ENCODE results near the gene EBF3.

Gene EBF3

GRCh38 chr10:129899276-129900130 lies 64.6 kb downstream of the EBF3 start:
- TF ChIP-seq ZNF274 (IDR thresholded peaks at IDR 0.05; ENCODE audit: low read depth, low read length): no peak
- H3K4me3 ChIP-seq (ENCODE audit: low read length): no peak overlapping the region

DNA sequence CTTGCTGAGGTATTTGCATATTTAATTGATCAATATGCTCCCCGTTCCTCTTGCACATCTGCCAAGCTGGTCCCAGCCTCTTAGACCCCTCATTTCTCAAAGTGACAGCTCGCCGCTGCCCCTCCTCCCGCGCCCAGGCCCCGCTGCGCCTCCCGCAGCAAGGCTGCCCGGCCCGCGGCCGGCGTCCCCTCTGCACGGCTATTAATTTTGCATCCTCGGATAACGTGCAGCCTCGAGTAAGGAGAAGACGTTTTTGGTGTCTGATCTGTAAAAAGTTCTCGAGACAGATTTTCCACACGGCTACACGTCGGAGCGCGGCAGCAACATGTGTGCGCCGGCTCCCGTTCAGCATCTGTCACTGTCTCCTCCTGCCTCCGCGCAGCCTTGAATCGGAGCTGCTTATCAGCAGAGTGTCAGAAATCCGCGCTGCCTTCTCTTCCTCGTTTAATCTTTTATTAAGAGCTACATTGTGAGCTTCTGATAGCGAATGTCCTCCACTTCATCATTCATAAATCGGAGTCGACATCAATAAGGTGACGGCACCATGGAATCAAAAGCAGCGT lies 65.3 kb downstream of the EBF3 start:
- H3K4me3 ChIP-seq (ENCODE audit: low read length): no peak overlapping the region
- no peak for TF ChIP-seq ZNF274 (IDR thresholded peaks at IDR 0.05; ENCODE audit: low read depth, low read length)

- TF ChIP-seq ZNF274 (IDR thresholded peaks at IDR 0.05; ENCODE audit: low read depth, low read length): no peak
- no peak overlapping the region for H3K4me3 ChIP-seq (ENCODE audit: low read length)
Observed at GRCh38 chr10:129897871-129898626, 66.0 kb downstream of the EBF3 start.

GRCh38 chr10:129896860-129897200 lies 67.2 kb downstream of the EBF3 start:
- H3K4me3 ChIP-seq (ENCODE audit: low read length): no peak overlapping the region
- no peak for TF ChIP-seq ZNF274 (IDR thresholded peaks at IDR 0.05; ENCODE audit: low read depth, low read length)

DNA sequence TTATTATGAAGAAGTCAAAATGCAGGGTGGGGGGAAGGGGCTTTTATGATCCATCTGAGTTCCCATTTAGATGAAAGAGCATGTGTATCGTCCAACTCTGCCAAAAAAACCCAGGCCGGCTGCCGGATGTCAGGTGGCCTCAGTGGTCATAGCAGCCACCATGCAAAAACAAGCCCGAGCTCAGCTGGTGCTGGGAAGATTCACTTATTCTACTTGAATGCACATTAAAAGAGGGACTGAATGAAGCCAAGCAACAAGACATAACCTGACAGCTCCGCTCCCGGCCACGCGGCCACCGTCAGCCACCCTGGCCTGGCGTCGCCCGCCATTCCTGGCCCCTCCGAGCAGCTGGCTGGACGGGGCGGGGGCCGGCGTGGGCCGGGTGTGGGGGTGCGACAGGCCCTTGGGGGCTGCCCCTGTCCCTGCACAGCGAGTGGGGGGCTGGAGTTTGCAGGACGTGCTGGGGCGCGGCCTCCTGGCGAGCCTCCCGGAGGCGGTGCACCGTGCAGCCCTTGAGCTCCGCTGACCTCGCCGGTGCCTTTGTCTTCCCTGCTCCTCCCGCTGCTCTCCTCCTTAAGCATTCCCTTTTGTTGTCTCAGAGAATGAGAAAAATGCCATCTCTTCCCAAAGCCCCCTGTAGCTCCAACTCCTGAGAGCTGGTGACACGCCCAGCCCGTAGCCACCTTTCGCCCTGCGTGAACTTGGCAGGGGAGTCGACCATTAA lies 67.8 kb downstream of the EBF3 start:
- TF ChIP-seq ZNF274 (IDR thresholded peaks at IDR 0.05; ENCODE audit: low read depth, low read length): no peak
- no peak overlapping the region for H3K4me3 ChIP-seq (ENCODE audit: low read length)

- TF ChIP-seq ZNF274 (IDR thresholded peaks at IDR 0.05; ENCODE audit: low read depth, low read length): no peak
- H3K4me3 ChIP-seq (ENCODE audit: low read length): no peak overlapping the region
Observed at GRCh38 chr10:129895811-129896135, 68.3 kb downstream of the EBF3 start.

DNA sequence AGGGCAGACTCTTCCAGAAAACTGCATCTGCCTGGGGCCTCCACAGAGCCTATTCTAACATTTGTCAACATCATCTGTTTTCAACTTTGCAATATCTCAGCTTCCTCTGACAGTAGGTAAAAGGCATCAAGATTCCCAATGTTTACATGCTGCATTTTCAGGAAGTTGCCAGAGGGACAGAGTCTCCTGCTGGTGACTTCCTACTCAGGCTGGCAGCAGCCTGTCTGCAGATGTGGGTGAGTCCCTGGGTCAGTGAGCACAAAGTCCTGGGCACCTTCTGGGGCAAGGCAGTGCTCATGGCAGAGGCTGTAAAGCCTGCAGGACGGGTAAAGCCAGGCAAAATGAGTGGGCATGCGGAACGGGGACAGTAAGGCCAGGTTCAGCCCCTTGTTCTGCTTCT lies 69.4 kb downstream of the EBF3 start:
- no peak for TF ChIP-seq ZNF274 (IDR thresholded peaks at IDR 0.05; ENCODE audit: low read depth, low read length)
- no peak overlapping the region for H3K4me3 ChIP-seq (ENCODE audit: low read length)

- no peak overlapping the region for H3K4me3 ChIP-seq (ENCODE audit: low read length)
- no peak for TF ChIP-seq ZNF274 (IDR thresholded peaks at IDR 0.05; ENCODE audit: low read depth, low read length)
Observed at GRCh38 chr10:129893104-129894089, 70.7 kb downstream of the EBF3 start.

GRCh38 chr10:129892548-129893052 lies 71.5 kb downstream of the EBF3 start:
- H3K4me3 ChIP-seq (ENCODE audit: low read length): no peak overlapping the region
- no peak for TF ChIP-seq ZNF274 (IDR thresholded peaks at IDR 0.05; ENCODE audit: low read depth, low read length)

GRCh38 chr10:129891806-129892205 lies 72.3 kb downstream of the EBF3 start:
- H3K4me3 ChIP-seq (ENCODE audit: low read length): no peak overlapping the region
- no peak for TF ChIP-seq ZNF274 (IDR thresholded peaks at IDR 0.05; ENCODE audit: low read depth, low read length)

DNA sequence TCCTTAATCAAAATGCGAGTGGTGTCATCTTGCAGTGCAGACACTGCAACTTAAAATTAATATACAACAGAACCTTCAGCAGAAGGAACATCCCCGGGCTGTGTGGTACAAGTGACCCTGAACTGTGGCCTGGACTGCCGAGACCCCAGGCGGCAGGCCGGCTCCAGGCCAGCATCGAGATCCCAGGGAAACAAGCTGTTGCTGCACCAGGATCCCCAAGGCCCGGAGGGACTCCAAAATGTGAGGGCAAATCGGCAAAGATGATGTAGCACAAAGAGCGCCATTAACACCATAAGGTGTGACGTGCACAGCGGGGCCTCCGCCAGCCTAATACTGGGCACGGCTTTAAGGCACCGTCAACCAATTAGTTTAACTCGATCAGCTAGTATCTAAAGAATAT lies 73.9 kb downstream of the EBF3 start:
- TF ChIP-seq ZNF274 (IDR thresholded peaks at IDR 0.05; ENCODE audit: low read depth, low read length): no peak
- no peak overlapping the region for H3K4me3 ChIP-seq (ENCODE audit: low read length)

DNA sequence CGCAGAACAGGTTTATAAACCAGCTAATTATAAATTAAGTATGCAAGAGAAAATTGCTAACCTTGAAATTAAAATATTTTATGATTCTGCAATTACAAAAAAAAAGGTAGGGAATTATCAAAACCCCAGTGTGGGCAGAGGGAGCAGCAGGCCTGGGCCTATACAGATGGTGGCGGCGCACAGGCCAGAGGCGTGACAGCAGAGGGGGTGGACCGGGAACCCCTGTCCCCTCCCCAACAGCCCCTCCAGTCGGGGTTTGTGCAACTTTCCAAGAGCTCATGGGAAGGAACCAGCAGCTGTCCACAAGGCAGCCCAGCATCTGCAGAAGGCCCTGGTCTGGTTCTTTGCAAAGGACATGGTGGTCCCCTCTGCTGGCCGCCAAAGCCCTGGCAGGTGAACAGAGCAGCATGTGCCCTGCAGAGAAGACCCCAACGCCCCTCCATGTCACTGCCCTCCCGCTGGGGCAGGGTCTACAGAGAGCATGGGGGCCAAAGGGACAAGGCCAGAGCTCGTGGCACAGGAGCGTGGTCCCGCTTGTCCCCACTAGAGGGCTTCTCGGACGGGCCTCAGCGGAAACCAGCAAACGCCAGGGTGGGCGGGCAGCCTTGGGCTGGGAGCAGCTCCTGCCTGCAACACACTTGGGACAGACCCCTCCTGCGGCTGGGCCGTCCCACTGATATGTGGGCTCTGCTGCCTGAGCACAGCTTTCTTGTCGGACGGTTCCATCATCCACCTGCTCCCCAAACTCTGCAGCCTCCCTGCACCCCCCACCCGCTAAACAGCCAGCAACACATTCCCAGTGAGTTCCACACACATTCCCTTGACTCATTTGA lies 75.1 kb downstream of the EBF3 start:
- no peak overlapping the region for H3K4me3 ChIP-seq (ENCODE audit: low read length)
- no peak for TF ChIP-seq ZNF274 (IDR thresholded peaks at IDR 0.05; ENCODE audit: low read depth, low read length)

Data from GM08714 (cell line).